ENCODE results near the gene ACSM2B. TPM values are rescaled to one million over a fixed set of nuclear protein-coding genes. Genes with fewer than 3 reads are reported as not detected.

The ACSM2B gene
- total RNA-seq, 1 donor from 2014 or later, result not detected

DNA sequence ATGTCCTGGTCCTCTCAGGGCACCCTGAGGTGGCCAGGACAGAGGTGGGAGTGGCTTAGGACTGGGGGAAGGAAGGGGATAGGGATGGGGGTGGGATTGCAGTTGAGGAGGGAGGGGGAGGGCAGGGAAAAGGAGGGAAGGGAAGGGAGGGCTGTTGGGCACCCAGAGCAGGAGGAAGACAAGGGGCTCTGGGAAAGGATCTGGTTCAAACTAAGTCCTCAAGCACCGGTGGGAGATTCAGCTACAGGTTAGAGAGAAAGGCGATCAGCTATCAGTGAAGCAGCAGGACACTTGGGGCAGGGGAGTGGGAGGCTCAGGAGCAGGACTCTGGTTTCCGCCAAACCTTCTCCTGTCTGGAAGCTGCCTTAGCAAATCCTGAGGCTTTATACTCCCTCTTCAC is 44.6 kb upstream of the ACSM2B start:
- Mint-ChIP-seq H3K27me3 (ENCODE audit: unreplicated experiment) (peaks cover 1% of the 10 kb centered on the region), H3K4me3 (ENCODE audit: unreplicated experiment) (no peak overlapping the region), H3K9me3 (ENCODE audit: unreplicated experiment) (peaks cover 2% of the 10 kb centered on the region), H3K4me1 (ENCODE audit: low read depth, unreplicated experiment) (no peaks in the 10 kb centered on the region), H3K27ac (ENCODE audit: unreplicated experiment) (no peak overlapping the region), H3K36me3 (ENCODE audit: unreplicated experiment) (no peaks in the 10 kb centered on the region)
- TF ChIP-seq, protein P1, sequence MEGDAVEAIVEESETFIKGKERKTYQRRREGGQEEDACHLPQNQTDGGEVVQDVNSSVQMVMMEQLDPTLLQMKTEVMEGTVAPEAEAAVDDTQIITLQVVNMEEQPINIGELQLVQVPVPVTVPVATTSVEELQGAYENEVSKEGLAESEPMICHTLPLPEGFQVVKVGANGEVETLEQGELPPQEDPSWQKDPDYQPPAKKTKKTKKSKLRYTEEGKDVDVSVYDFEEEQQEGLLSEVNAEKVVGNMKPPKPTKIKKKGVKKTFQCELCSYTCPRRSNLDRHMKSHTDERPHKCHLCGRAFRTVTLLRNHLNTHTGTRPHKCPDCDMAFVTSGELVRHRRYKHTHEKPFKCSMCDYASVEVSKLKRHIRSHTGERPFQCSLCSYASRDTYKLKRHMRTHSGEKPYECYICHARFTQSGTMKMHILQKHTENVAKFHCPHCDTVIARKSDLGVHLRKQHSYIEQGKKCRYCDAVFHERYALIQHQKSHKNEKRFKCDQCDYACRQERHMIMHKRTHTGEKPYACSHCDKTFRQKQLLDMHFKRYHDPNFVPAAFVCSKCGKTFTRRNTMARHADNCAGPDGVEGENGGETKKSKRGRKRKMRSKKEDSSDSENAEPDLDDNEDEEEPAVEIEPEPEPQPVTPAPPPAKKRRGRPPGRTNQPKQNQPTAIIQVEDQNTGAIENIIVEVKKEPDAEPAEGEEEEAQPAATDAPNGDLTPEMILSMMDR (IDR thresholded peaks at IDR 0.05; ENCODE audit: partially characterized antibody, unreplicated experiment), result no peak
- no peak for DNase-seq

DNA sequence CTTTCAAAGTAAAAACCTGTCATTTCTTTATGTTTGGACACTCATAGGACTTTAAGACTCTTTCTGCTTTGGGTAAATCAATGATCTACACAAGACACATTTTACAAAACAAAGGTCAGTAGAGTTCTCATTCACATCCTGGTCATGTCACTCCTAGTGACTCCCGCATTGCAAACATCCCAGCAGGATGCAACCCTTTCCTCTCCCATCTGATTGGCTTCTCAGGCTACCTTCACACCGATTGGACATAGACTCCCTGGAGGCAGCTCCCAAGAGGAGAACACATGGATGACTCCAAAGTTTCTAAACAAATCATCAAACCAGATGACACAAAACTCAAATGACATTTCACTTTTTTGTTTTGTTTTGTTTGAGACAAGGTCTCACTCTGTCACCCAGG is 43.8 kb upstream of the ACSM2B start:
- Mint-ChIP-seq H3K36me3 (ENCODE audit: unreplicated experiment) (no peaks in the 10 kb centered on the region), H3K9me3 (ENCODE audit: unreplicated experiment) (peaks cover 2% of the 10 kb centered on the region), H3K27me3 (ENCODE audit: unreplicated experiment) (peaks cover 1% of the 10 kb centered on the region), H3K4me3 (ENCODE audit: unreplicated experiment) (no peak overlapping the region), H3K4me1 (ENCODE audit: low read depth, unreplicated experiment) (no peaks in the 10 kb centered on the region), H3K27ac (ENCODE audit: unreplicated experiment) (no peak overlapping the region)
- no peak for DNase-seq
- TF ChIP-seq, protein P1 (IDR thresholded peaks at IDR 0.05; ENCODE audit: partially characterized antibody, unreplicated experiment), result no peak

GRCh38 chr16:20617271-20617670 is 41.1 kb upstream of the ACSM2B start:
- Mint-ChIP-seq H3K27ac (ENCODE audit: unreplicated experiment) (no peak overlapping the region), H3K27me3 (ENCODE audit: unreplicated experiment) (peaks cover 1% of the 10 kb centered on the region), H3K9me3 (ENCODE audit: unreplicated experiment) (peaks cover 6% of the 10 kb centered on the region), H3K4me1 (ENCODE audit: low read depth, unreplicated experiment) (no peaks in the 10 kb centered on the region), H3K36me3 (ENCODE audit: unreplicated experiment) (no peaks in the 10 kb centered on the region), H3K4me3 (ENCODE audit: unreplicated experiment) (no peak overlapping the region)
- TF ChIP-seq, protein P1 (IDR thresholded peaks at IDR 0.05; ENCODE audit: partially characterized antibody, unreplicated experiment), result no peak
- DNase-seq, result no peak

DNA sequence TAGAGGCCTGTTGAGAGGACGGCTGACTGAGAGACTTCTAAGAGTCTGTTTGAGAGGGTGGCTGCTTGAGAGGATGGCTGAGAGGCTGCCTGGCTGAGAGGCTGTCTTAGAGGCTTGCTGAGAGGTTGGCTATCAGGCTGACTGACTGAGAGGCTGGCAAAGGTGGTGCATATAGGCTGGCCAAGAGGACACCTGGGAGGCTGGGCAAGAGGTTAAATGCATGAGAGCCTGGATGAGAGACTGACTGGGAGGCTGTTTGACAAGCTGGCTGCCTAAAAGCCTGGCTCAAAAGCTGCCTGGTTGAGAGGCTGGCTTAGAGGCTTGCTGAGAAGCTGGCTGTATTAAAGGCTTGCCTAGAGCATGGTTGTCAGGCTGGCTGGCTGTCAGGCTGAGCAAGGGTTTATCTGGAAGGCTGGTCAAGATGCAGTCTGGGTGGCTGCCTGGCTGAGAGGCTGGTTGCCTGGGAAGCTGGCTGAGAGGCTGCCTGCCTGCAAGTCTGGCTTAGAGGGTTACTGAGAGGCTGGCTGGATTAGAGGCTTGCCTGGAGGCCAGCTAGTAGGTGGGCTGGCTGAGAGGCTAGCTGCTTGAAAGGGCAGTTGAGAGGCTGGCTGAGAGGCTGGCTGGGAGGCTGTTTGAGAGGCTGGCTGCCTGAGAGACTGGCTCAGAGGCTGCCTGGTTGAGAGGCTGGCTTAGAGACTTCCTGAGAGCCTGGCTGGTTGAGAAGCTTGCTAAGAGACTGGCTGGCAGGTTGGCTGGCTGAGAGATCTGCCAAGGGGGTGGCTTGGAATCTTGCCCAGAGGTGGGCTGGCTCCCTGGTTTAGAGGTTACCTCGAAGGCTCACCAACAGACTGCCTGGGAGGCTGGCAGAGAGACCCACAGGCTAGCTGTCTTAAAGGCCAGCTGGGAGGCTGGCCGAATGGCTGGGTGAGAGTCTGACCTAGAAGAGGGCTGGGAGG is 38.3 kb upstream of the ACSM2B start:
- Mint-ChIP-seq H3K9me3 (ENCODE audit: unreplicated experiment) (peaks cover 13% of the 10 kb centered on the region), H3K27ac (ENCODE audit: unreplicated experiment) (no peak overlapping the region), H3K36me3 (ENCODE audit: unreplicated experiment) (no peaks in the 10 kb centered on the region), H3K27me3 (ENCODE audit: unreplicated experiment) (peaks cover 5% of the 10 kb centered on the region), H3K4me3 (ENCODE audit: unreplicated experiment) (no peak overlapping the region), H3K4me1 (ENCODE audit: low read depth, unreplicated experiment) (no peaks in the 10 kb centered on the region)
- no peak for DNase-seq
- TF ChIP-seq, protein P1 (IDR thresholded peaks at IDR 0.05; ENCODE audit: partially characterized antibody, unreplicated experiment), result no peak
